HepG2 (cell line): ENCODE measurements around the gene FAM181A. TPM values are rescaled to one million over a fixed set of nuclear protein-coding genes. Genes with fewer than 3 reads are reported as not detected.

Source experiments
- ATAC-seq: fragments of 200-7000 bp; cut with Tn5 transposase; 3 replicates; pipeline ENCODE4 v1.9.1; 2020; ENCODE audit warnings: mild to moderate bottlenecking, moderate library complexity
- BruUV-seq: library from RNA; stranded (reverse); fragments of 400-500 nt; replicated peaks from 2 replicates; lab custom pipeline; 2021; lab: Mats Ljungman, UMichigan
- CTCF ChIA-PET: fragments of 300-600 bp; formaldehyde crosslinking; extraction: SDS; loops from one replicate; lab custom pipeline; 2021; ENCODE audit warnings: low total read pairs, inconsistent platforms, low intra/inter-chr PET ratio; lab: Yijun Ruan, JAX
- POLR2A ChIA-PET: fragments of 350-600 bp; sonication (Branson Sonifier 250); formaldehyde crosslinking; loops from one replicate; lab custom pipeline; 2020; ENCODE audit warnings: antibody characterized with exemption, inconsistent platforms; lab: Yijun Ruan, JAX
- DNase-seq: peaks from one replicate; pipeline ENCODE4 v3.0.0-alpha.2; 2015; ENCODE audit warnings: low spot score
- FAIRE-seq: peaks from 3 replicates; lab custom pipeline; 2011; peaks lifted over from hg19 to GRCh38; lab: Jason Lieb, UNC
- H2AFZ ChIP-seq: one replicate; pipeline ENCODE4 v1.6.1; 2011; ENCODE audit warnings: low read length, inconsistent platforms
- H3K27ac ChIP-seq: fragments of 300-600 bp; 3 replicates; pipeline ENCODE4 v1.8.0; 2011; ENCODE audit warnings: mixed run types, mild to moderate bottlenecking, mixed read lengths, low read length, inconsistent platforms; ENCODE audit not compliant: insufficient read depth; ENCODE audit errors: extremely low read length
- H3K27me3 ChIP-seq, 2 experiments: fragments of 200-600 bp in 1 of 2; 2 replicates in 1 of 2; 3 replicates in 1 of 2; pipeline versions ENCODE4 v1.6.0 to v1.8.0; 2011; ENCODE audit warnings: low read length in 2 of 2, mild to moderate bottlenecking in 2 of 2, moderate library complexity in 2 of 2, inconsistent platforms in 1 of 2; ENCODE audit not compliant: insufficient read depth in 2 of 2, control insufficient read depth in 1 of 2
- H3K36me3 ChIP-seq, 2 experiments: fragments of 200-600 bp in 1 of 2; replicated peaks in 1 of 2; 2 replicates in 1 of 2; 3 replicates in 1 of 2; pipeline versions ENCODE4 v1.5.1 to v1.8.0; 2011; ENCODE audit warnings: low read length in 2 of 2, inconsistent platforms in 1 of 2; ENCODE audit not compliant: insufficient read depth in 2 of 2, control insufficient read depth in 1 of 2
- H3K4me1 ChIP-seq: 2 replicates; pipeline ENCODE4 v1.5.1; 2012; ENCODE audit warnings: low read length, inconsistent platforms; ENCODE audit not compliant: insufficient read depth
- H3K4me2 ChIP-seq: 2 replicates; pipeline ENCODE4 v1.6.0; 2011; ENCODE audit warnings: low read depth, low read length, inconsistent platforms
- H3K4me3 ChIP-seq, 3 experiments: fragments of 200-600 bp in 1 of 3; sonication (generic), shearing (Covaris generic) in 1 of 3; replicated peaks in 1 of 3; 2 replicates each; pipeline ENCODE4 v1.5.1; 2011 to 2016; ENCODE audit warnings: low read length in 3 of 3, inconsistent platforms in 2 of 3, low read depth in 2 of 3, mild to moderate bottlenecking in 2 of 3, control low read depth in 1 of 3, mixed read lengths in 1 of 3; ENCODE audit not compliant: insufficient read depth in 1 of 3
- H3K79me2 ChIP-seq: one replicate; pipeline ENCODE4 v1.6.1; 2011; ENCODE audit warnings: low read length, inconsistent platforms; ENCODE audit not compliant: insufficient read depth
- H3K9ac ChIP-seq: 2 replicates; pipeline ENCODE4 v1.6.0; 2011; ENCODE audit warnings: mild to moderate bottlenecking, low read depth, low read length, inconsistent platforms; ENCODE audit not compliant: insufficient read depth
- H3K9me3 ChIP-seq: 2 replicates; pipeline ENCODE4 v1.5.1; 2012; ENCODE audit warnings: mild to moderate bottlenecking, low read length
- H4K20me1 ChIP-seq: 2 replicates; pipeline ENCODE4 v1.6.0; 2011; ENCODE audit warnings: inconsistent platforms, mild to moderate bottlenecking, low read length, moderate library complexity; ENCODE audit not compliant: insufficient read depth
- HNRNPUL1 ChIP-seq: fragments of 200-400 bp; formaldehyde crosslinking; IDR thresholded peaks from 2 replicates; pipeline ENCODE4 v1.6.1; 2017; ENCODE audit warnings: low read depth, mild to moderate bottlenecking, low read length, moderate library complexity
- ISL2 ChIP-seq: sonication (generic); formaldehyde crosslinking; IDR thresholded peaks from 2 replicates; pipeline ENCODE4 v1.5.0; 2020; ENCODE audit warnings: missing genetic modification reagents
- MAX ChIP-seq: IDR thresholded peaks from 2 replicates; pipeline ENCODE4 v1.6.1; 2012; ENCODE audit warnings: inconsistent platforms
- SMAD1 ChIP-seq: sonication (generic); formaldehyde crosslinking; IDR thresholded peaks from 2 replicates; pipeline ENCODE4 v1.4.0; 2020; ENCODE audit warnings: missing genetic modification reagents, low read depth, mild to moderate bottlenecking, borderline replicate concordance
- SMAD9 ChIP-seq: sonication (generic); formaldehyde crosslinking; IDR thresholded peaks from 2 replicates; pipeline ENCODE4 v1.5.1; 2020; ENCODE audit warnings: mild to moderate bottlenecking, missing genetic modification reagents
- STAT5B ChIP-seq: sonication (generic); formaldehyde crosslinking; IDR thresholded peaks from 2 replicates; pipeline ENCODE4 v1.4.0; 2020; ENCODE audit warnings: missing genetic modification reagents
- YEATS4 ChIP-seq: sonication (generic); formaldehyde crosslinking; IDR thresholded peaks from 2 replicates; pipeline ENCODE4 v1.4.0; 2020; ENCODE audit warnings: missing genetic modification reagents, borderline replicate concordance
- ZEB1 ChIP-seq: IDR thresholded peaks from 2 replicates; pipeline ENCODE4 v1.6.1; 2012; ENCODE audit warnings: mild to moderate bottlenecking, low read depth, inconsistent platforms; ENCODE audit not compliant: insufficient replicate concordance
- ZFX ChIP-seq: sonication (generic); formaldehyde crosslinking; IDR thresholded peaks from 2 replicates; pipeline ENCODE4 v1.4.0; 2020; ENCODE audit warnings: mild to moderate bottlenecking, low read depth, missing genetic modification reagents, moderate library complexity
- ZHX1 ChIP-seq: sonication (generic); formaldehyde crosslinking; IDR thresholded peaks from 2 replicates; pipeline ENCODE4 v1.8.1; 2022; ENCODE audit warnings: low read depth, mild to moderate bottlenecking, missing genetic modification reagents
- ZNF136 ChIP-seq: sonication (generic); formaldehyde crosslinking; IDR thresholded peaks from 2 replicates; pipeline ENCODE4 v1.8.1; 2022; ENCODE audit warnings: low read depth, mild to moderate bottlenecking, moderate library complexity, missing genetic modification reagents
- ZNF225 ChIP-seq: sonication (generic); formaldehyde crosslinking; IDR thresholded peaks from 2 replicates; pipeline ENCODE4 v1.4.0; 2020; ENCODE audit warnings: mild to moderate bottlenecking, missing genetic modification reagents
- ZNF597 ChIP-seq: sonication (generic); formaldehyde crosslinking; IDR thresholded peaks from 2 replicates; pipeline ENCODE4 v1.5.0; 2020; ENCODE audit warnings: missing genetic modification reagents
- ZNF670 ChIP-seq: sonication (generic); formaldehyde crosslinking; IDR thresholded peaks from 2 replicates; pipeline ENCODE4 v1.8.0; 2022; ENCODE audit warnings: mild to moderate bottlenecking, missing genetic modification reagents, borderline replicate concordance
- ZNF816 ChIP-seq: sonication (generic); formaldehyde crosslinking; IDR thresholded peaks from 2 replicates; pipeline ENCODE4 v1.8.0; 2022; ENCODE audit warnings: missing genetic modification reagents, mild to moderate bottlenecking, borderline replicate concordance
- WGBS: methylation state at CpG from one replicate; pipeline ENCODE4 v1.1.6; 2017; ENCODE audit warnings: low lambda C conversion rate; 5-methylcytosine and 5-hydroxymethylcytosine counted together
- in situ Hi-C: cut with HindIII; loops from 2 replicates; pipeline ENCODE4 v1.10.0; 2017; ENCODE audit warnings: low pct_unique_long_range_greater_than_20kb; ENCODE audit not compliant: extremely low pct_ligation_motif_present
- intact Hi-C: fragments of 100-400 bp; cut with micrococcal nuclease; formaldehyde crosslinking; loops from one replicate; pipeline ENCODE4 v1.10.0; 2022; ENCODE audit not compliant: unreplicated experiment
- polyA plus RNA-seq, 8 experiments: library from polyadenylated mRNA; depleted of rRNA in 3 of 8; stranded (reverse) in 7 of 8; unstranded in 1 of 8; fragments of >200 nt; fragmentation: Illumina TruSeq in 4 of 8; extraction: Trizol in 4 of 8; gene quantifications; 2 replicates each; pipeline versions ENCODE4 v1.2.1 to v1.2.3, GENCODE V29; 2011 to 2016; ENCODE audit warnings: low read depth in 4 of 8, missing spikeins in 1 of 8, mixed read lengths in 1 of 8; ENCODE audit not compliant: insufficient read depth in 1 of 8
- total RNA-seq, 5 experiments: library from RNA; depleted of rRNA; stranded (reverse); fragments of >200 nt; fragmentation: Illumina TruSeq; extraction: Trizol; gene quantifications; 2 replicates each; pipeline ENCODE4 v1.2.3, GENCODE V29; 2016; ENCODE audit warnings: low read depth in 1 of 5
- TF ChIP-seq, protein P1 (sequence below), 2 experiments: fragments of 450-650 bp in 1 of 2; sonication (generic) in 1 of 2; formaldehyde crosslinking; IDR thresholded peaks; 2 replicates each; pipeline versions ENCODE4 v1.5.0 to v1.8.0; 2020 to 2022; ENCODE audit warnings: mild to moderate bottlenecking in 1 of 2, missing genetic modification reagents in 1 of 2

The FAM181A gene
- total and polyA plus RNA-seq, 2 of the 13 experiments (the other 11 are each of a cell fraction or from before 2014, with no cell fraction given), result 1.1 to 1.5 TPM

DNA sequence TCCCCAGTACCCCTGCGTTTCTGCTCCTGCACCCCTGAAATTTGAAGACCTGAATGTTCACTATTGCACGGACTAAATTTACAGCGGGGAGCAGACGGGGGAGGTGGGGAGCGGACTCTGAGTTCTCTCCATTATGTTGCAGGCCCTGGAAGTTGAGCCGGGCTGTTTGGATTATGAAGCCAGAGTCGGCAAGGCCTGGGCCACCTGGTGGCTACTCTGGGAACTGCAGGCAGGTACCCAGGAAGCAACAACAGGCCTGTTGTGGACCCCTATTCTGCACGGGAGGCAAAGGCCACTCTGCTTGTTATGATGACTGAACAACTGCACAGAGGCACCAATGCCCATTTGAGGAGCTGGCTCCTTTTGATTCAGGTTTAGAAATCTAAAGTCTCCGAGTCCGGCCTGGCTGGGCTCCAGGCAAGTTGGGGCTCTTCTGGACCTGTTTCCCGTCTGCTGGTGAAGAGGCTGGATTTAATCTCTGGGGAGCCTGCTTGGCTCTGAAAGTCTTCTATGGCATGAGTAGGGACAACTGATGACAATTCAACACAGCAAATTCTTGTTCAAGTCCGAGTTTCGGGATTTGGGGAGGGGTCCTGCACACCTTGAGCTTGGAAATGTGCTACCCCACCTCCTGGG, 34.1 kb upstream of the FAM181A start (continued):
- no peak for TF ChIP-seq ZNF597 (CRISPR knock-in tag)
- peak; percentile 61 for TF ChIP-seq ZFX (CRISPR knock-in tag)
- peak; percentile 31; the same call in 1 of the 2 replicates for TF ChIP-seq MAX

DNA sequence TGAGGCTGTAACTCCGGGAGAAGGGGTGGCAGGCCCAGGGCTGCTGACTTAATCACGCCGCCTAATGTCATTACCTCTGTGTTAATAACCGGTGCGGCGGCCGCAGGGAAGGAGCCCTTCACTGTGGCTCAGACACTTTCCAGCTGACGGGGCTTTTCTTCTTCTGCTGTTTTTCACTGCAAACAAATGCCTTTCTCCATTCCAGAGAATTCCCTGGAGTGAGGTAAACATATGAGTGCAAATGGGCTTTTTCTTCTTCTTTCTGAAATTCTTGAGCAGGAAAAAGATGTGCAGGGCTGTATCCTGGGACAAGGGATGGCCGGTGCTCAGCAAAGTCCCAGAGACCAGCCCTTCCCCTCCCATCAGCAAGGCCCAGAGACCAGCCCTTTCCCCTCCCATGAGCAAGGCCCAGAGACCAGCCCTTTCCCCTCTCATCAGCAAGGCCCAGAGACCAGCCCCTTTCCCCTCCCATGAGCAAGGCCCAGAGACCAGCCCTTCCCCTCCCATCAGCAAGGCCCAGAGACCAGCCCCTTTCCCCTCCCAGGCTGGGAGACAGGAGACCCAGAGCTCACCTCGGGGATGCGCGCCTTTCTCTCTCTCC, 33.4 kb upstream of the FAM181A start:
- Histone ChIP-seq H3K27me3 (peaks cover 6 to 44% of the 10 kb centered on the region in 2 experiments; a peak in 4 of 5 replicates), H3K9me3 (no peaks in the 10 kb centered on the region), H3K9ac (no peak overlapping the region), H3K4me2 (peak overlapping the region; percentile 60; the same call in 1 of the 2 replicates), H3K27ac (no peak overlapping the region), H4K20me1 (no peaks in the 10 kb centered on the region), H3K36me3 (no peaks in the 10 kb centered on the region), H3K4me3 (no peak overlapping the region), H2AFZ (no peak overlapping the region), H3K4me1 (peaks cover 62% of the 10 kb centered on the region), H3K79me2 (no peaks in the 10 kb centered on the region)
- DNase-seq (no peak), ATAC-seq (no peak), FAIRE-seq (peak; percentile 58)
- TF ChIP-seq ZEB1, result no peak
- no peak for TF ChIP-seq YEATS4 (CRISPR knock-in tag)
- no peak for TF ChIP-seq ZNF136 (CRISPR knock-in tag)
- no peak for TF ChIP-seq ZNF816
- TF ChIP-seq, protein P1, sequence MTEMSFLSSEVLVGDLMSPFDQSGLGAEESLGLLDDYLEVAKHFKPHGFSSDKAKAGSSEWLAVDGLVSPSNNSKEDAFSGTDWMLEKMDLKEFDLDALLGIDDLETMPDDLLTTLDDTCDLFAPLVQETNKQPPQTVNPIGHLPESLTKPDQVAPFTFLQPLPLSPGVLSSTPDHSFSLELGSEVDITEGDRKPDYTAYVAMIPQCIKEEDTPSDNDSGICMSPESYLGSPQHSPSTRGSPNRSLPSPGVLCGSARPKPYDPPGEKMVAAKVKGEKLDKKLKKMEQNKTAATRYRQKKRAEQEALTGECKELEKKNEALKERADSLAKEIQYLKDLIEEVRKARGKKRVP (CRISPR knock-in tag; IDR thresholded peaks at IDR 0.05), result no peak
- no peak for TF ChIP-seq SMAD9
- TF ChIP-seq STAT5B (CRISPR knock-in tag), result no peak
- TF ChIP-seq ISL2 (CRISPR knock-in tag), result no peak
- TF ChIP-seq ZNF670, result no peak
- TF ChIP-seq ZHX1 (CRISPR knock-in tag), result no peak
- no peak for TF ChIP-seq HNRNPUL1
- TF ChIP-seq ZNF225 (CRISPR knock-in tag), result no peak
- TF ChIP-seq SMAD1 (CRISPR knock-in tag), result no peak
- intact Hi-C loops (loop anchor here (1.0 to 10.0 kb wide), 3 partner anchors 109 to 239 kb away; partner anchors contain the start of gene PRIMA1), in situ Hi-C loops (no loop called here)
- WGBS, result 55% methylated on average over 12 of the region's 12 CpGs
- ChIA-PET CTCF (interaction anchor here (1.5 to 2.9 kb wide), 3 partner anchors 36 to 239 kb away, joined by 4 to 18 read pairs (median 11); no protein-coding TSS in a partner anchor), POLR2A (no interaction called here)
- no TSS peak for BruUV-seq
